ENCODE measurements around the gene DDIT3. TPM values are rescaled to one million over a fixed set of nuclear protein-coding genes. Genes with fewer than 3 reads are reported as not detected.
"Not testable (repeated sequence)": the region's sequence is repeated elsewhere in the genome, so short reads cannot be mapped to it uniquely, and the experiment has no call there.

The DDIT3 gene
- total and polyA plus RNA-seq, 4 donors: 4.7 to 30.2 (median 16.2) TPM

GRCh38 chr12:57519796-57520052, 590 bp downstream of the DDIT3 start (continued):
- no peak for TF ChIP-seq JUND (IDR thresholded peaks at IDR 0.05)

- TF ChIP-seq YY1 (IDR thresholded peaks at IDR 0.05) (peak; percentile 10), REST (IDR thresholded peaks at IDR 0.05) (no peak), ATF3 (IDR thresholded peaks at IDR 0.05) (peak; percentile 23)
- no peaks in the 10 kb centered on the region for H3K9me3 ChIP-seq (ENCODE audit: control insufficient read depth in 4 of 4, low read length in 3 of 4)
- peak overlapping the region; percentile 88 to 98 (median 97) for H3K4me3 ChIP-seq (ENCODE audit: low read depth in 1 of 3, low read length in 3 of 3)
- 22% methylated on average over 7 of the region's 7 CpGs for whole genome bisulfite sequencing
- peak; percentile 41 for DNase-seq (ENCODE audit: low spot score)
- H3K27ac ChIP-seq (ENCODE audit: low read depth in 1 of 2, low read length in 2 of 2): peak overlapping the region; percentile 94 to 95
- H3K36me3 ChIP-seq (ENCODE audit: control insufficient read depth in 4 of 4, insufficient read depth in 3 of 4, low read depth in 1 of 4, low read length in 3 of 4): peaks cover 3 to 35% (median 33%) of the 10 kb centered on the region in 4 donors
- H3K9ac ChIP-seq (ENCODE audit: low read depth in 1 of 2, low read length in 2 of 2): peak overlapping the region; percentile 80 to 89
- no peaks in the 10 kb centered on the region for H3K27me3 ChIP-seq (ENCODE audit: control insufficient read depth in 4 of 4, insufficient read depth in 4 of 4, low read length in 3 of 4)
- H3K4me1 ChIP-seq (ENCODE audit: control insufficient read depth in 4 of 4, insufficient read depth in 4 of 4, low read length in 3 of 4): peaks cover 7 to 49% (median 28%) of the 10 kb centered on the region in 4 donors
Measured at GRCh38 chr12:57518920-57519795, 1.2 kb downstream of the DDIT3 start.

GRCh38 chr12:57518176-57518919, 2.0 kb downstream of the DDIT3 start:
- H3K9me3 ChIP-seq (ENCODE audit: control insufficient read depth in 4 of 4, low read length in 3 of 4): no peaks in the 10 kb centered on the region
- peaks cover 3 to 37% (median 35%) of the 10 kb centered on the region in 4 donors for H3K36me3 ChIP-seq (ENCODE audit: control insufficient read depth in 4 of 4, insufficient read depth in 3 of 4, low read depth in 1 of 4, low read length in 3 of 4)
- H3K4me1 ChIP-seq (ENCODE audit: control insufficient read depth in 4 of 4, insufficient read depth in 4 of 4, low read length in 3 of 4): peaks cover 4 to 41% (median 20%) of the 10 kb centered on the region in 4 donors
- peak overlapping the region in 2 of 3 donors; percentile 2 to 88 for H3K4me3 ChIP-seq (ENCODE audit: low read depth in 1 of 3, low read length in 3 of 3)
- WGBS: 48% methylated on average over 8 of the region's 8 CpGs
- TF ChIP-seq HNF4G (IDR thresholded peaks at IDR 0.05) (no peak), FOXA2 (IDR thresholded peaks at IDR 0.05) (no peak), FOXA1 (IDR thresholded peaks at IDR 0.05) (no peak)
- TF ChIP-seq, protein P1, sequence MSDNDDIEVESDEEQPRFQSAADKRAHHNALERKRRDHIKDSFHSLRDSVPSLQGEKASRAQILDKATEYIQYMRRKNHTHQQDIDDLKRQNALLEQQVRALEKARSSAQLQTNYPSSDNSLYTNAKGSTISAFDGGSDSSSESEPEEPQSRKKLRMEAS (IDR thresholded peaks at IDR 0.05): no peak
- DNase-seq (ENCODE audit: low spot score): no peak
- no peak overlapping the region for H3K9ac ChIP-seq (ENCODE audit: low read depth in 1 of 2, low read length in 2 of 2)
- H3K27me3 ChIP-seq (ENCODE audit: control insufficient read depth in 4 of 4, insufficient read depth in 4 of 4, low read length in 3 of 4): no peaks in the 10 kb centered on the region
- H3K27ac ChIP-seq (ENCODE audit: low read depth in 1 of 2, low read length in 2 of 2): peak overlapping the region; percentile 25 to 94

DNA sequence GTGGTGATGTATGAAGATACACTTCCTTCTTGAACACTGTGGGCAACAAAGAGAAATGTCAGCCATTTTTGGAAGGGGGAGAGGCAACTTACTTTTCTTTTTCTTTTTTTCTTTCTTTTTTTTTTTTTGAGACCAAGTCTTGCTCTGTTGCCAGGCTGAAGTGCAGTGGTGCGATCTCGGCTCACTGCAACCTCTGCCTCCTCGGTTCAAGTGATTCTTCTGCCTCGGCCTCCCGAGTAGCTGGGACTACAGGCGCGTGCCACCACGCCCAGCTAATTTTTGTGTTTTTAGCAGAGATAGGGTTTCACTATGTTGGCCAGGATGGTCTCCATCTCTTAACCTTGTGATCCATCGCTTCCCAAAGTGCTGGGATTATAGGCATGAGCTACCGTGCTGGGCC, 2.6 kb downstream of the DDIT3 start:
- H3K4me3 ChIP-seq (ENCODE audit: low read depth in 1 of 3, low read length in 3 of 3); H3K9ac ChIP-seq (ENCODE audit: low read depth in 1 of 2, low read length in 2 of 2); DNase-seq (ENCODE audit: low spot score); H3K27ac ChIP-seq (ENCODE audit: low read depth in 1 of 2, low read length in 2 of 2); H3K27me3 ChIP-seq (ENCODE audit: control insufficient read depth in 4 of 4, insufficient read depth in 4 of 4, low read length in 3 of 4); H3K9me3 ChIP-seq (ENCODE audit: control insufficient read depth in 4 of 4, low read length in 3 of 4): not testable (repeated sequence)
- Histone ChIP-seq H3K36me3 (ENCODE audit: control insufficient read depth in 4 of 4, insufficient read depth in 3 of 4, low read depth in 1 of 4, low read length in 3 of 4) (peaks cover 3 to 43% (median 40%) of the 10 kb centered on the region in 4 donors), H3K4me1 (ENCODE audit: control insufficient read depth in 4 of 4, insufficient read depth in 4 of 4, low read length in 3 of 4) (peaks cover 4 to 38% (median 19%) of the 10 kb centered on the region in 4 donors)
- 93% methylated on average over 10 of the region's 10 CpGs for WGBS
